ENCODE results near the gene AOPEP.

The AOPEP gene

DNA sequence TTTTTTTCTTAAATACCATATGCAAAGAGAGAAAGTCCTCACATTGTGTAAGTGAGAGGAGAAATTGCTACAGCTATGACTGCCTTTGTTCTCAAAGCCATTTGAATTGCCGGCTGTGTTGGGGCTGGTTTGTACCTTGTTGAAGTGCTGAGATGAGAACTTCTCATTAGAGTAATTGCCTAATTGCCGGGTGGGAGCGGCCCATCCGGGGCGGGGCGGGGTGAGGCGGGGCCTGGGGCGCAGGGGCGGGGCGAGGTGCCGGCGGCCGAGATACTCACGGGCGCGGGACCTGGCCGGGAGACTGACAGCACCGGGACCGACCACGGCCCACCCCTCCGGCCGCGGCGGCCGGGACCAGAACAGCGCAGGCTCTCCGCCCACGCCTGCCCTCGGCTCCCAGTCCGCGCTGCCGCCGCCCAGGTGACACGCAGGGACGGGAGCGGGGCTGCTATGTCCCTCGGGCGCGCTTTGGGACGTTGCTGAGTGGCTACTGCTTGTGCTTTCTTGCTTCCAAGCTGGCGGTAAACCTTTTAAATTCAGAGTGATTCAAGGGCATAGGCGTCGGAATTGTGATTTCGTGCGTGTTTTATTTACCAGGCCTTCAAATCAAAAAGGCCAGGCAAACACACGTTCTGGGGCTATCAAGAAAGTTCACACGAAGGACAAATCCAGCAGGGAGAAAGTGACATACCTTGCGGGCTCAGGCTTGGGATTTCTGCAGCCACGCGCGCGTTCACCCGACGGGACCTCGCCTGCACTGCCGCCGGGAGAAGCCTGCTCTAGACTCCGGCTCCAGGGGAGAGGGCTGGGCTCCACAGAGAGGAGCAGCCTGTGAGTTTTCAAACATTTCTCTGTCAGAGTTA, 322.0 kb downstream of the AOPEP start:
- peak; percentile 51 for DNase-seq

DNA sequence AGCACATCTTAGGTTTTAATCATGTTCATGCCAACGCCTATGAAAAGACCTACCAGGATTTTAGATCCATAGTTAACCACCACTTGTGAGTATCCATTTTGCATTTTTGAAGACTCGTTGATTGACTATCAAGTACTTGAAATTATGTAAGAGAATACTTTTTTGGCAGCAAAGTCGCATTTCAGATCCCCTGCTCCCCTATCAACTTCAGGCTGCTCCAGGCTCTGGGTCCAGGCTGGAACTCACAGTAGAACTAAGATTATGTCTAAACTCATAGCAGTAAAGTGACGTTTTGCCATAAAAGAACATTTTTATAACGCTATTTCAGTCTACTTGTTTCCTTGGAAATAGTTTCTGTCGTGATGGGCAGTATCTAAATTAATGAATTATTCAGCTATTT, 323.3 kb downstream of the AOPEP start:
- no peak for DNase-seq

DNA sequence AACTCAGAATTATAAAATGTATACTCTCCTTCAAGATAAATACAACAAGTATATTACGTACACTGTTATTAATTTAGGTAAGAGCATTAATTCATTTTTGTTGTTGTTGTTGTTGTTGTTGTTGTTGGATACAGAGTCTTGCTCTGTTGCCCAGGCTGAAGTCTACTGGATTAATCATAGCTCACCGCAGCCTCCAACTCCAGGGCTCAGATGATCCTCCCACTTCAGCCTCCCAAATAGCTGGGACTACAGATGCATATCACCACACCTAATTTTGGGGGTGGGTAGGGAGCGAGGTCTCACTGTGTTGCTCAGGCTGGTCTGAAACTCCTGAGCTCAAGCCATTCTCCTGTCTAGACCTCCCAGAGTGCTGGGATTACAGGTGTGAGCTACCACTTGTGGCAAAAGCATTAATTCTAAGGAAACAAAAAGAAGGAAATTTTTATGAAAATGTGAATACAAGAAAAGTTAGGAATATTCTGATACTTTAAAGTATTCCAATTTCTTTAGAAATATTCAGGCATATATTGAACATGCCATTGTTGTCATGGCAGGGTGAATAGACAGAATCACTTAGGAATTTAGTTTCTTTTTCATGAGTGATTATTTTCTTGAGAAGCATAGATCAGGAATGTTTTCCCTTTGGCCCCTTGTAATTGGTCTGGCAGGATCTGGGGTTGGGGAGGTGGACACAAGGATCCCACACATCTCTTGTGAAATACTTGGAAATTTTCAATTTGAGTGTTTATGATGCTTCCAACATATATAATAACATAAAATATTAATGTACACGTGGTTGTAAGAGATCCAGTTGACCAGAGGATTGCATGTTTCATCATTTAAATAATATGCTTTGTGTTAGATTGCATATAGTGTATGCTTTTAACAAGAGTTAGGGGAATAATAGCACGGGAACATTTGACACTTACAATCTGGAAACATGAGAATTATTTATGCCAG, 327.4 kb downstream of the AOPEP start:
- DNase-seq = no peak

DNA sequence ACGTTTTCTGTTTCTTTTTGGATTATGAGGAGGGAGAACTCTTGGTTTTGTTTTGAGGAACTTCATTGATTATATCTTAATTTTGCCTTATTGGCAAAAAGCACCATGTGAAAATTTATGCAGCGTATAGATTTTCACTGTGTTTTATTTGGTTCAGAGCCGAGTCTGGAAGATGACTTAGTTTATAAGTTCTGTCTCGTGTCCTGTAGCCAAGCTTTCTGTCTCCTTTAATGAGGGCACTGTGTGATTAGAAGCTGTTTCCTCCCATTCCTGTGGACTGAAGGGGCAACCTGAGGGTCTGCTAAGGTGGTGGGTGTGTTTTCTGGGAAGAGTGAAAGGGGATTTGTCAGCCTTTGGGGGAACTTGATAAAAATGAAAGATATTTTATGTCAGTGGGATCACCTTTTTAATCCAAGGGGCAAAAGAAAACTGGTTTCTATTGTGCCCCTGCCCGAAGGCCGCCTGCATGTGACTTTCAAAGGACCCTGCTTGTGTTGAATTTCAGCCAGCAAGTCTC, 328.9 kb downstream of the AOPEP start:
- DNase-seq = no peak

DNA sequence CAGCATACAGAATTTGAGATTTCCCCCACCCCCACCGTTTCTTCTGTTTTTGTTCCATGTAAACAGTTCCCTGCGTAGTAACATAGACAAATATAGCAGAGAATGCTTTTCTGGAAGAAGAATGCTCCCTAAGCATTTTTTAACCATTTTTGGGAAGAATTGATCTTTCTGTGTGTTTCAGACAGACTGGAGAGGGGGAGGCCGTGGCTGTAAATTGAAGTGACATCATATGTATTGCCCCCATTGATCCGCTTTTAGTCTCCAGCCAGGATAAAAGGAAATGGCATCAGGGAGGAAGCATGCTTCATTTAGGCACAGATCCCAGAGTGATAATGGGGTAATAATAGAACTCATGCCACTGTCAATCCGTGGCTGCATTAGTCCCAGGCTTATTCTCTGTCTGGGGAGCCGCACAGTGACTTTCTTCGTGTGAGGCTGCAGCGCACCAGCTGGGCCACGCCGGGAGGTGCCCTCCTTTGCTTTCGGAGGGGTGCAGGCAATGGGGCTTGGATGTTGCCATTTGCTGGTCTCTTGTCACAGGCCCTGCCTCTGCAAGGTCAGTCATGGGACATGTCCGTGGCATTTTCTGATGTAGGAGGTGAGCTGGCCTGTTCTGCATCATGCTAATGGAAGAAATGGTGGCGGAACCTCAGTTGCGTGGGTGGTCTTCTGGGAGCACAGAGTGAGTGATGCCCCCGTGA, 329.5 kb downstream of the AOPEP start:
- DNase-seq = no peak

DNA sequence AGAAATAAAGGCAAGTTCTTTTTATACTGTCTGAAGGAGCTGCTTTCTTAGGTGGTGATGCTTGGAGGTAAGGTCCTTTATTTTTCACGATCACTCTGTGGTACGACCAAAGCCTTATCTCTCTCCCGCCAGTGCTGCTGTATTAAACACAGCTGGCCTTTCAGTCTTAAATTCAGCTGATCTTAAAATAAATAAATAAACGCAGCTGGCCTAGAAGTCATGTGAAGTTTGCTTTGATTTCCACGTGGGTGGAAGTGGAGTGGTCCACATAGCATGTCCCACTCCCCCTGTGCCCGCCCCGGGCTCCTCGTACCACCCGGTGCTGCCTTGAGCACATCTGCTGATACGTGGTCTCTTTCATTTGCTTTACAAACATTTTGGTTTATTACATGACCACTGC, 330.6 kb downstream of the AOPEP start:
- no peak for DNase-seq

DNA sequence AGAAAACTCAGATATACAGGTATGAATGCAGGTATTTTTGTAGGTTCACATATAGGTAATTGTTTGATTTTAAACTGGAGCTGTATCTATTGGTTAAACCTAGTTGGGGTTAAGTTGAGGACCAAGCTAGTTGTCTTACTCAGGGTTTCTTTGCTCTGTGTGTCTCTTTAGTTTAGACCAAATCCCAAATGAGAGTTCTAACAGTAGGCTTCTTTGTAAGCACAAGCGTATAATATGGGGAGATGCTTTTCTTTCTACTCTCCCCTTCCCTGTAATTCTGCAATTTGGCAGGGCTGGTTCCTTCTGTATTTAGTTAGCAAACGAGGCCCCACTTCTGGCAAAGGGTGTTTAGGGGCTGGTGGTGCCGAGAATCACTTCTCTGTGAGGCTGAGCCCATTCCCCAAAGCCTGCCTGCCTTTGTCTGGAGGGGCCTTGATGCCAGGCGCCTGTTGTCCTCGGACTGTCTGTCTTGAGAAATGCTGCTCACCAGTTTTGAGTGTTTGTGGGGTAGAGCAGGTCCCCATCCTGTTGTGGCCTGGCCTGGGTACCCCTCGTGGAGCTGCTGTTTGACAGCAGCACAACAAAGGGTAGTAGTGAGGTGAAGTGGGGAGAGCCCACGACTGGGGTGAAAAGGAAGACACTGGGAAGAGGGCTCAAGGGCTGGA, 331.8 kb downstream of the AOPEP start:
- no peak for DNase-seq

DNA sequence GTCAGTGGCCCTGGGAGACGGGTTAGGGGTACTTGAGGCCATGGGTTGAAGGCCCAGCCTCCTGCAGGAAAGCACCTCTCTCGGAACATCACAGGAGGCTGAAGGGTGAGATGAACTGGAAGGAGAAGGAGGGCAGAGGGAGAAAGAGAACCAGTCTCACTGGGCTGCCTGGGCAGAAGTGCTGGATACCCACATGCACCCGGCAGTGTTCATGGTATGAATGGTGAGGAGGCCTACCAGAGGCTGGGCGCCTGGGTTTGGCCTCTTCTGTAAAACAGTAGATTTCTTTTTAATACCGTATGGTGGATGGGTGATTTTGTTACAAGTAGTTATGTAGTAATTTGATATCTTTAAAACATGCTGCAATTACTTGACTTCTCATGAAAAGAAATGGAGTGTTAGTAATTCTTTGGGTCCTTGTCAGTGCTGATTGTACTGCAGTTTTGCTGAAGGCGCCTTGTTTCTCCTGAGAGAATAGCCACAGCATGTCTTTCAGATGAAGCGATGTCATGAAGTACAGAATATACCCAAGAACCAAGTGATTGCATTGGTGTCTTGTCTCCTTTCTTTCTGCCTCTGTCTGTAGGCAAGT, 332.4 kb downstream of the AOPEP start:
- no peak for DNase-seq

DNA sequence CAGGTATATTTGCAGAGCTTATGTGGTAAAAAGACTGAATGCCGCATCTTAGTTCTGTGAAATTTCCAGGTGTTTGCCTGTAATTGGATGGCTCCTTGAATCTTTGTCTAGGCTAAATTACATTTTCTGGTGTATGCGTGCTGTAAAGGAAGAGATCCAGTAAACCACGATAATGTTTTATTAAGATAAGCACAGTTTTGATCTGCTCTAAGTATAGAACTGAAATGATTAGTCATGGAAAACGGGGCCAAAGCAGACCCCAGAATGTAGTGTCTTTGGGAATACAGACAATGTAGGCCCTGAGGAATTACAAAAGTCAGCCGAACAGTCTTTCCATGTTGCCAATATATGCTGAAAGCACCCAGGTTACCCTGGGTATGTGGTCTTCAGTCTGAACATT, 333.7 kb downstream of the AOPEP start:
- DNase-seq = no peak

DNA sequence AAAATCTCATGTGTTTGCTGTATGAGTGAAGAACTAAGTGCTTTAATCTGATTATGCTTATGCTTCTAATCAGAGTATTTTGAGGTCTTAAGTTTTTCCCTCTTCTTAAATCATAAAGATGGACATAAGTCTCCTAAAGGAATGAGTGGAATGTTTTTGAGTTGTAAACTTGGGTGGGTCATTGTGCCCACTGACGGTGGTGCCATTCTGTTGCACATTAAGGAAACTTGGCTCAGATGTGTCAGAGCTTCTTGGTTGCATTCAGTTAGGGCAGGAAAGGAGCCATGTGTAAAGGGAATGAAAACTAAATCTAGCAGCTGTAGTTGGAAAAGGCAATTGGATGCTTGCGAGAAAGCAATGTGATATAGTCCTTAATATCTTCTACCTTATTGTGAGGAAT, 334.4 kb downstream of the AOPEP start:
- DNase-seq = no peak

DNA sequence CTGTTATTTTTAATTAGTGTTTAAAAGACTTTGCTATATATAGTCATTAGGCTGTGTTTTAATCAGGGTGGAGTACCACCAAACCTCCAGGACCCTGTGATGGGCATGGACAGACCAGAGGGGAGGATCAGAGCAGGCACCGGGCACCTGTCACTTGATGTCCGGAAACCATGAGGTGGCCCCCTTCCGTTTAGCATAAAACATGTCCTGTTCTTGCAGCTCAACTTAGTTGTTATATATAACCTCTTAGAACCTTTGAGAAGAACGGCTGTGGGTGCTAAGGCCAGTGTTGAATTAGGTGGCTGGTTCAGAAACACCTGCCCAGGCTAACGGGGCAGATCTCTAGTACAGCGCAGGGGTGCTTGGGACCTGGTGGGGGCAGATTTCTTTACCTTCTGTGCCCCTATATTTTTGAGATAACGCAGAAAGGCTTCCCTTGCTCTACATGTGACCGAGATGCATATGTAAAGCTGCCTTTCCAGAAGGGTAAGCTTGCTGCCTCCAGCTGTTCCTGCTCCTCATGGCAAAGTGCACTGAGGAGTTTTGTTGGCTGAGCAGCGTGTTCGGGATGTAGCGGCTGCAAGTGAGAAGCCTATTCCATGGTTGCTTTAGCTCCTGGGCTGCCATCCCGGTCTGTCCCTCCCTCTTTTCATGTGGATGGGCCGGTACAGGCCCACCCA, 335.6 kb downstream of the AOPEP start:
- no peak for DNase-seq

DNA sequence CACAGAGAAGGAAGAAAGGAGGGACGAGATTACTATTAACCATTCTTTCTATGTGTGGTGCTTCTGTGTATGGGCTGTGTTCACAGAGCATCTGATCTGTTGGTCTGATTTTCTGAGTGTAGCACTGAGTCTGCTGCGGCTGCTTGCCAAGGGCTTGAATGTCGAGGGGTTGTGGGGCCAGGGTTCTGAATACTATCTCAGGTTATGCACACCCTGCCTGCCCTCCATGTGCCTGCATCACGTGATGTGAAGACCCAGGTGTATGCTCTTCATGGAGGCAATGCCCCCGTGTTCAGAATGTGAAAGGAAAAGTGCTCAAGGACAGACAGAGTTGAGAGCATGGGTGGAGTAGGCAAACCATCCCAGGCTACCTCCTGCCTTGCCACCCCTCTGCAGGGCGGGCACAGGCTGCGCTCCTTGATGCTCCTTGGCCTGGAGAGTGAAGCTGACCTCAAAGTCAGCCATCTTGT, 336.1 kb downstream of the AOPEP start:
- no peak for DNase-seq

DNA sequence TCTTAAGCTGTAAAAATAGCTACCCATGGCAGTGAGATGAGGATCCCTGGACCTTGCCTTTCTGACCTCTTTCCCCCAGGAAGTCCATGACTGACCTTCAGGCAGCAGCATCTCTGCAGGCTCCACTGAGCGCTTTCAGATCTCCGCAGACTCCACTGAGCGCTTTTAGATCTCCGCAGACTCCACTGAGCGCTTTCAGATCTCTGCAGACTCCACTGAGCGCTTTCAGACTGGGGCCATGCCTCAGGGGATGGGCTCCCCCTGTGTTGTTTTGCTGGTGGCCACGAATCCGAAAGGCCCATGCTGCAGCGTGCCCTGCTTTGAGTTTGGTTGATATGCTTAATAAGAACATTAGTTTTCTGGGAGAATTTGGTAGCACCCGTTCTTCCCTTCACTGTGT, 336.8 kb downstream of the AOPEP start:
- no peak for DNase-seq

DNA sequence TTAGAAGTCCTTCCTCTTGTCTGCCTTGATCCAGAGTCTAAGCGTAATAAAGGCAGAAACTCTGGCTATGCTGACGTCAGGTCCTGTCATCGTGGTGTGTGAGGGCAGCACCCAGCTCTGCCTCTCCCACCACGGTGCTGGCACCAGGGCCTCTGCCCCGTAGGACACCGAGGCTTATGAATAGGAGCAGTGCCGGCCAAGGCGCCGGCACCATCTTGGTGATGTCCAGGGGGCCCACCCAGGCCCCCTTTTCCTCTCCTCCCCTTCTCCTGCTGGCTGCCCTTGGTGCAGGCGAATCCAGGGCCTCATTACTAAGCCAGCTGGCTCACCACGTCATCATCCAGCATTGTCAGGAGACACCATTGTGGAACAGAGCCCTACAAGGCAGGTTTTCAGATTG, 338.7 kb downstream of the AOPEP start:
- DNase-seq = no peak

DNA sequence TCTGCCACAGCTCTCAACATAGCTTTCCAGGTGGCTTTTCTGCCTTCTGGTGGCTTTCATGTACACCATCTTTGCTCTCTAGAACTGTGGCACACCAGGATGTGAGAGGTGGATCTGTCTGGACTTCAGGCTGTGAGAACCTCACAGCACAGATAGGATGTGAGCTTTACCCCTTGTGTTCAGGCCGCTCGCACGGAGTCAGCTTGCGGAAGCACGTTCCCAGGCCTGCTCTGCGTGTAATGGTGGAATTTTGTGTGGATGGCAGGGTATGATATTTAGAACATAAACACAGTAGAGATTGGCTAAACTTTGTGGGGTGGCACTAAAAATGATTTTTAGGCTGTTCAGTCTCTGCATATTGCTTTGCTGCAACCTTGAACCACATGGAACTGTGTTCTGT, 340.6 kb downstream of the AOPEP start:
- no peak for DNase-seq

DNA sequence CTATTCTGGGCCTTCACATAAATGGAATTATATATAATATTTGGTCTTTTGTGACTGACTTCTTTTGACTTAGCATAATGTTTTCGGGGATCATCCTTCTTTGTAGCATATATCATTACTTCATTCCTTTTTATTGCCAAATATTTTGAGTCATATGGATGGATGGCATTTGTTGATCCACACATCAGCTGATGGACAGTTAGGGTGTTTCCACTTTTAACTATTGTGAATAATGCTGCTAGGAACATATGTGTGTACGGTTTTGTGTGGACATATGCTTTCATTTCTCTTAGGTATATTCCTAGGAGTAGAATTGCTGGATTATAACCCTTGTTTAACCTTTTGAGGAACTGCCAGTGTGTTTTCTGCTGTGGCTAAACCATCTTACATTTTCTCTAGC, 341.4 kb downstream of the AOPEP start:
- DNase-seq = no peak

DNA sequence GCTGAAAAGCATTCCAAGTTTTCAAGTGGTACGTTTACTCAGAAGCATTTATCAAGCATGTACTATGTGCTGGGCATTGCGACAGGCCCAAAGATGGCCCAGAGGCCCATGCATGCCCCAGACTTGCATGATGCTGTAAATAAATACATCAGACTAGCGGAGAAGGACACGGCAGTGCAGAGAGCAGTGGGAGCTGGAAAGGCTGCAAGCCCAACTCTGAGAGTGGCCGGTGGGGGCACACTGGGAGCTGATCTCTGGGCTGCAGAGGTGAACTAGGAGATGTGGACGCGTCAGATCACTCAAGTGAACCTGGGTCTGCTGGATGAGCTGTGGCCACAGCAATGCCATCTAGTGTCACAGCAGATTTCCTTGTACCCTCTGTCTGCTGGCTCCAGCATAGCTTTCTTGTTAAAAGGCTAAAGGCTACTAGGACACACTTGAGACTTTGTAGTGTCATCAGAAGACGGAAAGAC, 344.1 kb downstream of the AOPEP start:
- DNase-seq = no peak

DNA sequence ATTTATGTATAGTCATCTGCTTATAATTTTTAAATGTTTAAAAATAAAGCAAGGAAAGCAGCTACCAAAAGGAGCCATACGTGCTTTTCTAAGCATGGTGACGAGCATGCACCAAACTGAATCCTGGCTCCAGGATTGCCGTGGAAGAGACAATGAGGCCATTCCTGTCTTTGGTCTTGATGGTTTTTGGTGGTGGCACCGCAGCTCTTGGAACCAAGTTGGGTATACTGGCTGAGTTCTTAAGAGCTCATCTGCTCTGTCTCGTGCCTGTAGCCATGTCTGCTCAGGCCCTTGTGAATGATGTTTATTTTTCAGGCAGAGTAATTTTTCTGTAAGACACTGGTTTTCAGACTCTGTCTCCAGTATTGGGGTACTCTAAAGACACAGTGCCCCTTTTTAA, 345.0 kb downstream of the AOPEP start:
- no peak for DNase-seq

DNA sequence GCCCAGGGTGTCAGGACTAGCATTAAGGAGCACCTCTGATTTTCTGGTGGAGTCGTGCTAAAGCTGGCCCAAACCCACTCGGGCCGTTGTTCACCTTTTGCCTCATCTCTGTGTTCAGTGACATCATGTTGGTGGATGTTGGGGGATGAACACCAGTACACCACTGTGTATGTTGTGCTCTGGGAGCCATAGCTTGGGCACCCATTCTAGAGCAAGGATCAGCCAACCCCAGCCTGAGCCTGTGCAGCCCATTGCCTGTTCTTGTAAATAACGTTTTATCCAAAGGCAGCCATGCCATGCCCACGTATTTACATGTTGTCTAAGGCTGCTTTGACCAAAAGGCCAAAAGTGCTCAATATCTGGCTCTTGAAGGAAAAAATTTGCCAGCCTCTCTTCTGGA, 345.4 kb downstream of the AOPEP start:
- no peak for DNase-seq

DNA sequence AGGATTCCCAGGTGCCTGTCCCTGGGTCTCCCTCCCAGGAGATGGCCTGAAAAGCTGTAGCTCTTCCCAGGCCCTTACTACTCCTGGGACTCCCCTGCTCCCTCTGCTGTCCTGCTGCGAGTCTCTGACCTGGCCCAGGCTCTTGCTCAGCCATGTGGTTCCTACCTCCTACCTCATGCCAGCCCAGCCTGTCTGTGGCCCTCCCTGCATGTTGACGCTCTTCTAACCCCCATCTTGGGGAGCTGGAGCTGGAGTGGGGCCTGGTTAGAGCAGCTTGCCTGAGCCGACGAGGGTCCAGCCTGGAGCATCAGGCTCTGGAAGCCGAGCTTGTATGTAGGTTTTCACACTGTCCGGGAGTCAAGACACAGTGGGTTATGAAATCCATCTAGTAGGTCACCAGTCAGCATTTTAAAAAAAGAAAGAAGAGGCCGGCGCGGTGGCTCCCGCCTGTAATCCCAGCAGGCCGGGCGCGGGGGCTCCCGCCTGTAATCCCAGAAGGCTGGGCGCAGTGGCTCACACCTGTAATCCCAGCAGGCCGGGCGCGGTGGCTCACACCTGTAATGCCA, 346.6 kb downstream of the AOPEP start:
- no peak for DNase-seq

DNA sequence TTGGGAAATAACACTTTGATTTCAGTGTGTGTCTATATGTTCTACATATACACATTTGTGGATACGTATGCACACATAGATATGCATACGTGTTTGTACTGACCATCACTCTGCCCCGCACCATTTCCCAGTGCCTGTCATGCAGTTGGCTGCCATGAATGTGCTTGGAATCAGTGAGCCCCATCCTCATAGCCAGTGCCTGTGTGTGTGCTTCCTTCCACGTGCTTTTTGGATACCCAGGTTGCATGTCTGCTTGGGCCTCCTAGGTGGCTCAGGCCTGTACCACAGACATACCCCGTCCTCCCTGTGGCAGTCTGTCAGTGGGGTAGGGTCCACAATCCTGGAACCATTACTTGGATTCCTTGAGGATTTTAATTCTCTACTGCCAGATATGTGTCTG, 347.4 kb downstream of the AOPEP start:
- no peak for DNase-seq

Data from CD4-positive, alpha-beta T cell treated with Interleukin-12 subunit alpha and Interleukin-12 subunit beta, for 1 hour (primary cell).